Fibroblast of villous mesenchyme (primary cell): ENCODE results near the gene SIPA1L3. TPM values are rescaled to one million over a fixed set of nuclear protein-coding genes. Genes with fewer than 3 reads are reported as not detected.

ENCODE experiments used
- DNase-seq: peaks from one replicate; pipeline ENCODE4 v3.0.0-alpha.2; 2010; ENCODE audit warnings: low read depth
- H3K4me3 ChIP-seq: 2 replicates; pipeline ENCODE4 v1.5.1; 2011; ENCODE audit warnings: low read depth, mild to moderate bottlenecking, low read length
- CTCF ChIP-seq: IDR thresholded peaks from 2 replicates; pipeline ENCODE4 v1.5.1; 2012; ENCODE audit warnings: low read depth, mild to moderate bottlenecking, low read length; ENCODE audit not compliant: insufficient read depth
- total RNA-seq: library from RNA; depleted of rRNA; stranded (reverse); fragments of >200 nt; gene quantifications from 2 replicates; pipeline ENCODE4 v1.2.3, GENCODE V29; 2012

Gene SIPA1L3
- total RNA-seq, 1 donor: 19.0 TPM

GRCh38 chr19:38218204-38218603 lies 311.2 kb downstream of the SIPA1L3 start:
- no peak for DNase-seq
- no peak overlapping the region for H3K4me3 ChIP-seq
- no peak for TF ChIP-seq CTCF

- no peak for TF ChIP-seq CTCF
- H3K4me3 ChIP-seq: no peak overlapping the region
- no peak for DNase-seq
Measured at GRCh38 chr19:38219221-38219620, 312.2 kb downstream of the SIPA1L3 start.

- H3K4me3 ChIP-seq: no peak overlapping the region
- DNase-seq: no peak
- TF ChIP-seq CTCF: no peak
Measured at GRCh38 chr19:38221421-38221820, 314.4 kb downstream of the SIPA1L3 start.

- no peak for TF ChIP-seq CTCF
- DNase-seq: no peak
- no peak overlapping the region for H3K4me3 ChIP-seq
Measured at GRCh38 chr19:38221919-38222830, 315.2 kb downstream of the SIPA1L3 start.

- no peak overlapping the region for H3K4me3 ChIP-seq
- no peak for DNase-seq
- no peak for TF ChIP-seq CTCF
Measured at GRCh38 chr19:38223119-38223523, 316.1 kb downstream of the SIPA1L3 start.

- no peak for TF ChIP-seq CTCF
- H3K4me3 ChIP-seq: peak overlapping the region; percentile 72
- DNase-seq: no peak
Measured at GRCh38 chr19:38223617-38224013, 316.6 kb downstream of the SIPA1L3 start.
